CD4-positive, alpha-beta T cell (primary cell): ENCODE measurements around the gene DVL1. TPM values are rescaled to one million over a fixed set of nuclear protein-coding genes. Genes with fewer than 3 reads are reported as not detected.
A peak's percentile ranks its signal among the peaks of the same experiment; 100 is the strongest.

ENCODE experiments used
- ATAC-seq: fragments of 200-7000 bp; cut with Tn5 transposase; one replicate; pipeline ENCODE4 v1.10.0; 2022; ENCODE audit warnings: mild to moderate bottlenecking; ENCODE audit not compliant: poor library complexity
- CTCF ChIA-PET: fragments of 350-600 bp; sonication (Branson Sonifier 250); formaldehyde crosslinking; loops from one replicate; lab custom pipeline; 2021; ENCODE audit warnings: antibody characterized with exemption, inconsistent platforms; lab: Charles Lee
- POLR2A ChIA-PET: fragments of 350-600 bp; sonication (Branson Sonifier 250); formaldehyde crosslinking; loops from one replicate; lab custom pipeline; 2021; ENCODE audit warnings: antibody characterized with exemption, inconsistent platforms; lab: Charles Lee
- DNase-seq, 14 experiments: peaks; one replicate each; pipeline ENCODE4 v3.0.0-alpha.2; 2013 to 2020; ENCODE audit warnings: mixed read lengths in 2 of 14
- H3K27ac ChIP-seq, 2 donors: one replicate each; pipeline versions ENCODE4 v1.5.1 to v1.7.0; 2013; ENCODE audit warnings: low read length in 2 of 2, low read depth in 1 of 2, mild to moderate bottlenecking in 1 of 2
- H3K27me3 ChIP-seq, 2 experiments: 1 replicate in 1 of 2; 2 replicates in 1 of 2; pipeline versions ENCODE4 v1.6.1 to v1.7.0; 2013; ENCODE audit warnings: low read length in 2 of 2, control low read depth in 1 of 2, mild to moderate bottlenecking in 1 of 2, moderate library complexity in 1 of 2; ENCODE audit not compliant: insufficient read depth in 2 of 2, control insufficient read depth in 1 of 2
- H3K36me3 ChIP-seq: one replicate; pipeline ENCODE4 v1.6.1; 2013; ENCODE audit warnings: low read length, control low read depth; ENCODE audit not compliant: insufficient read depth
- H3K4me1 ChIP-seq: one replicate; pipeline ENCODE4 v1.6.1; 2013; ENCODE audit warnings: low read length, control low read depth; ENCODE audit not compliant: insufficient read depth
- H3K4me3 ChIP-seq: one replicate; pipeline ENCODE4 v1.5.1; 2013; ENCODE audit warnings: mild to moderate bottlenecking, low read length, moderate library complexity
- H3K9me3 ChIP-seq, 2 experiments: 1 replicate in 1 of 2; 2 replicates in 1 of 2; pipeline versions ENCODE4 v1.6.1 to v1.7.0; 2013; ENCODE audit warnings: low read length in 2 of 2, mild to moderate bottlenecking in 2 of 2, control low read depth in 1 of 2, moderate library complexity in 1 of 2; ENCODE audit not compliant: control insufficient read depth in 1 of 2, insufficient read depth in 1 of 2
- H3K27ac Mint-ChIP-seq: one replicate; pipeline ENCODE4 v1.8.0; 2020; ENCODE audit warnings: mixed read lengths
- H3K27me3 Mint-ChIP-seq: one replicate; pipeline ENCODE4 v1.8.0; 2021; ENCODE audit warnings: mixed read lengths
- H3K36me3 Mint-ChIP-seq: one replicate; pipeline ENCODE4 v1.8.0; 2021; ENCODE audit warnings: low read depth, mixed read lengths
- H3K4me1 Mint-ChIP-seq: one replicate; pipeline ENCODE4 v1.8.0; 2021; ENCODE audit warnings: low read depth, mixed read lengths
- H3K4me3 Mint-ChIP-seq: one replicate; pipeline ENCODE4 v1.8.0; 2020; ENCODE audit warnings: mild to moderate bottlenecking, mixed read lengths
- H3K9me3 Mint-ChIP-seq: one replicate; pipeline ENCODE4 v1.8.0; 2020; ENCODE audit warnings: mixed read lengths
- CTCF ChIP-seq: fragments of 200-600 bp; IDR thresholded peaks from one replicate; pipeline ENCODE4 v1.8.0; 2022; ENCODE audit warnings: antibody characterized with exemption, mild to moderate bottlenecking
- intact Hi-C, 2 experiments: fragments of 100-400 bp; cut with DNase I in 1 of 2; cut with micrococcal nuclease in 1 of 2; formaldehyde crosslinking; loops; one replicate each; pipeline versions ENCODE4 v1.15.1 to v1.9.0; 2023 to 2025; cut with DNase I, micrococcal nuclease
- total RNA-seq, 174 experiments: library from RNA in 2 of 174; stranded (reverse) in 2 of 174; gene quantifications; one replicate each; pipeline ENCODE4 v1.2.3 and lab custom pipeline; 2021 to 2026

Gene DVL1
- total RNA-seq, 2 experiments from 2014 or later: 44.9 to 45.5 TPM

- TF ChIP-seq CTCF: no peak
- Mint-ChIP-seq H3K27ac (no peak overlapping the region), H3K27me3 (no peaks in the 10 kb centered on the region), H3K4me3 (no peak overlapping the region), H3K36me3 (no peaks in the 10 kb centered on the region), H3K4me1 (no peaks in the 10 kb centered on the region), H3K9me3 (no peaks in the 10 kb centered on the region)
- H3K4me1 ChIP-seq: peaks cover 14% of the 10 kb centered on the region
- no peak overlapping the region for H3K4me3 ChIP-seq
- H3K36me3 ChIP-seq: no peaks in the 10 kb centered on the region
- ATAC-seq (no peak), DNase-seq (peak in 1 of 14 experiments; percentile 5)
- CTCF ChIA-PET: interaction anchor here (0.6 to 1.6 kb wide), 7 partner anchors 14 to 306 kb away, joined by 3 to 33 read pairs (median 4); no protein-coding TSS in a partner anchor
- no peaks in the 10 kb centered on the region for H3K9me3 ChIP-seq
- POLR2A ChIA-PET: no interaction called here
- H3K27ac ChIP-seq: no peak overlapping the region
- no peaks in the 10 kb centered on the region for H3K27me3 ChIP-seq
- intact Hi-C loops: loop anchor here (2.0 to 5.0 kb wide), 3 partner anchors 168 to 309 kb away; partner anchors contain the start of gene PERM1 (in 1 of the 2)
These were observed 58.1 kb downstream of the DVL1 start for GRCh38 chr1:1291023-1291528.

- H3K27me3 ChIP-seq: no peaks in the 10 kb centered on the region
- ATAC-seq: peak; percentile 69
- peaks cover 14% of the 10 kb centered on the region for H3K4me1 ChIP-seq
- intact Hi-C loops: loop anchor here (2.0 to 5.0 kb wide), 3 partner anchors 167 to 308 kb away; partner anchors contain the start of gene PERM1 (in 1 of the 2)
- Mint-ChIP-seq H3K36me3 (no peaks in the 10 kb centered on the region), H3K4me3 (no peak overlapping the region), H3K9me3 (no peaks in the 10 kb centered on the region), H3K27me3 (no peaks in the 10 kb centered on the region), H3K4me1 (no peaks in the 10 kb centered on the region), H3K27ac (no peak overlapping the region)
- ChIA-PET POLR2A (no interaction called here), CTCF (interaction anchor here (1.1 kb wide), 2 partner anchors 16 to 168 kb away, joined by 3 to 8 read pairs; partner anchors contain the start of gene UBE2J2)
- H3K9me3 ChIP-seq: peaks cover 0 to under 1% of the 10 kb centered on the region in 2 experiments
- peak; percentile 30 to 77 (median 55) for DNase-seq
- no peak overlapping the region for H3K27ac ChIP-seq
- no peak overlapping the region for H3K4me3 ChIP-seq
- peak; percentile 42 for TF ChIP-seq CTCF
- no peaks in the 10 kb centered on the region for H3K36me3 ChIP-seq
These were observed 58.9 kb downstream of the DVL1 start for GRCh38 chr1:1290238-1290731.

- Mint-ChIP-seq H3K4me1 (no peaks in the 10 kb centered on the region), H3K27ac (no peak overlapping the region), H3K36me3 (no peaks in the 10 kb centered on the region), H3K4me3 (no peak overlapping the region), H3K27me3 (no peaks in the 10 kb centered on the region), H3K9me3 (no peaks in the 10 kb centered on the region)
- no peak overlapping the region for H3K27ac ChIP-seq
- TF ChIP-seq CTCF: no peak
- peak in 1 of 14 experiments; percentile 40 for DNase-seq
- peaks cover 0 to 3% of the 10 kb centered on the region in 2 experiments for H3K9me3 ChIP-seq
- POLR2A ChIA-PET: no interaction called here
- CTCF ChIA-PET: no interaction called here
- no peaks in the 10 kb centered on the region for H3K36me3 ChIP-seq
- intact Hi-C loops: no loop called here
- H3K4me1 ChIP-seq: peaks cover 14% of the 10 kb centered on the region
- no peak overlapping the region for H3K4me3 ChIP-seq
- ATAC-seq: no peak
- H3K27me3 ChIP-seq: no peaks in the 10 kb centered on the region
These were observed 61.7 kb downstream of the DVL1 start for GRCh38 chr1:1287288-1288110.
